CD4-positive, alpha-beta T cell treated with Interleukin-4 for 1 hour (primary cell): Measurements from ENCODE around the gene CXCL1.

Experiments used
- DNase-seq, 2 donors: peaks; one replicate each; pipeline ENCODE4 v3.0.0-alpha.2; 2020 to 2022

Gene CXCL1

GRCh38 chr4:73869130-73870055, at the start of gene CXCL1:
CXCL1 (plus strand) TSS chr4:73869393; CDS start chr4:73869471, 78 bp downstream.
- no peak for DNase-seq

- no peak for DNase-seq
Observed at GRCh38 chr4:73821325-73821724, 47.9 kb upstream of the CXCL1 start.

- DNase-seq = no peak
Observed at GRCh38 chr4:73822389-73822788, 46.8 kb upstream of the CXCL1 start.

GRCh38 chr4:73822812-73823504, 46.2 kb upstream of the CXCL1 start:
- DNase-seq = no peak

- no peak for DNase-seq
Observed at GRCh38 chr4:73823760-73824159, 45.4 kb upstream of the CXCL1 start.

- DNase-seq = no peak
Observed at GRCh38 chr4:73828956-73829355, 40.2 kb upstream of the CXCL1 start.

GRCh38 chr4:73831569-73831968, 37.6 kb upstream of the CXCL1 start:
- DNase-seq = no peak

GRCh38 chr4:73832651-73833237, 36.4 kb upstream of the CXCL1 start:
- no peak for DNase-seq

- peak in 1 of 2 donors; percentile 17 for DNase-seq
Observed at GRCh38 chr4:73836373-73837279, 32.6 kb upstream of the CXCL1 start, which contains the start of gene CXCL6. CXCL6 (plus strand) TSS chr4:73836678; CDS start chr4:73836751, 73 bp downstream.

GRCh38 chr4:73839071-73839470, 30.1 kb upstream of the CXCL1 start:
- DNase-seq = no peak

GRCh38 chr4:73839715-73840114, 29.5 kb upstream of the CXCL1 start:
- DNase-seq = no peak

GRCh38 chr4:73841243-73841925, 27.8 kb upstream of the CXCL1 start:
- no peak for DNase-seq

GRCh38 chr4:73842696-73843095, 26.5 kb upstream of the CXCL1 start:
- no peak for DNase-seq

GRCh38 chr4:73843369-73843768, 25.8 kb upstream of the CXCL1 start:
- no peak for DNase-seq

- no peak for DNase-seq
Observed at GRCh38 chr4:73844345-73844744, 24.8 kb upstream of the CXCL1 start.

- DNase-seq = no peak
Observed at GRCh38 chr4:73844806-73845205, 24.4 kb upstream of the CXCL1 start.

GRCh38 chr4:73847526-73848182, 21.5 kb upstream of the CXCL1 start:
- no peak for DNase-seq

GRCh38 chr4:73848183-73848777, 20.9 kb upstream of the CXCL1 start:
- no peak for DNase-seq

- no peak for DNase-seq
Observed at GRCh38 chr4:73850261-73850970, 18.8 kb upstream of the CXCL1 start.

GRCh38 chr4:73851293-73851692, 17.9 kb upstream of the CXCL1 start:
- DNase-seq = no peak
